ENCODE data around the gene FSTL5.

The FSTL5 gene

DNA sequence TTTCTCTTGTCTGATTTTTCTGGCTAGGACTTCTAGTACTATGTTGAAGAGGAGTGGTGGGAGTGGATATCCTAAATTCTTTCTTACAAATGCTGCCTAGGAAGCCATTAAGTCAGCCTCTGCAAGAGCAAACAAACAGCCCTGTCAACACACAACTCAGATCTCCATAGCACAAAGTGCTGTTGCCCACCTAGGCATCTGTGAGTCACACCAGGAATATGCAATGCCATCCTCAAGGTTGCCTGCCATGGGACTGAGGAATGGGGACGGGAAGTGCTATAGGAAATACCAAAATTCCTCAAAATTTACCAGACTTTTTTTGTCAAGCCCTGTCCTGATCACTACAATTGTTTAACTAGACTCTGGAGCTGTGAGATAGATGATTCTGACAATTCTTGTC, 466.9 kb downstream of the FSTL5 start:
- DNase-seq = no peak

DNA sequence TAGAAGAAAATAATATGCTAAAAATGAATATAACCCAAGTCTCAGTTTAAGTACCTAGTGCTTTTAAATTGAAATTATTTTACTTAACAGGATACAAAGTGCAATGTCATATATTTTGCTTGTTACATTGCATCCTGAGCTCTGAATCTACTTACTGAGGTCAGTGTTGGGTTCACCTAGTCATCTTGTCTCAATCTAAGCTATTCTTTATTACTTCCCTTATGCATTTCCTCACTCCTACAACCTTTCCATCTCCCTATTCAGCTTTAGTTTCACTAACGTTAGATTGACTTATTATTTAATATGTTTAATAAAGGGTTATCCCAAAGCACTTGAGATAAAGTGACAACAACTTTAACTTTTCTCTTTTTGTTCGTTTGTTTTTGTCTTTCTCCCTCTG, 483.7 kb downstream of the FSTL5 start:
- no peak for DNase-seq

DNA sequence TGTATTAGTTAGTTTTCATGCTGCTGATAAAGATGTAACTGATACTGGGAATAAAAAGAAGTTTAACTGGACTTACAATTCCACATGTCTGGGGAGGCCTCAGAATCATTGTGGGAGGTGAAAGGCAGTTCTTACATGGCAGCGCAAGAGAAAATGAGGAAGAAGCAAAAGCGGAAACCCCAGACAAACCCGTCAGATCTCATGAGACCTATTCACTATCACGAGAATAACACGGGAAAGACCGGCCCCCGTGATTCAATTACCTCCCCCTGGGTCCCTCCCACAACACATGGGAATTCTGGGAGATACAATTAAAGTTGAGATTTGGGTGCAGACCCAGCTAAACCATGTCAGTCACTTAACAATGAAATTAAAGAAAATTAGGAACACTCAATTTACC, 499.1 kb downstream of the FSTL5 start:
- no peak for DNase-seq

DNA sequence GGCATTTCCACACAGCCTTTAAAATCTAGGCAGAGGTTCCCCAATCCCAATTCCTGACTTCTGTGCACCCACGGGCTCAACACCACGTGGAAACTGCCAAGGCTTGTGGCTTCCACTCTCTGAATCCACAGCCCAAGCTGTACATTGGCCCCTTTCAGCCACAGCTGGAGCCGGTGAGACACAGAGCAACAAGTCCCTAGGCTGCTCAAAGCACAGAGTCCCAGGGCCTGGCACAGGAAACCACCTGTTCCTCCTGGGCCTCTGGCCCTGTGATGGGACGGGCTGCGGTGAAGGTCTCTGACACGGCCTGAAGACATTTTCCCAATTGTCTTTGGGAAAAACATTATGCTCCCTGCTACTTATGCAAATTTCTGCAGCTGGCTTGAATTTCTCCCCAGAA, 500.0 kb downstream of the FSTL5 start:
- no peak for DNase-seq

DNA sequence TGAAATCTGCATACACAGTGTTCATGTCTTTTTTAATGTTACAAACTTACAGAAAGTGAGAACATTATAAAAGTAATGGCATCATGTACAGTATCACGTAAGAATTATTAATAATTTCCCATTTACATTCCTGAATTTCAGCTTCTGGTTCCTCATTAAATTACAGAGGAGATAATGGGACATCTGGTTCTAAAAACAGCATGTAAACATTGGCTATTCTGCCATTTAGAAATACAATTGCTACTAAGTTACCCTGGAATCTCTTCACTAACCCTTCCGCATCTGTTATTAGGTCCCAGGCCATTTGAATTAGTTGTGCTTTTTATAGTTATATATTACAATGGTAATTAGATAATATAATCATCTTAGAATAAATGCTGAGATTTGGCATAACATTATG, 505.1 kb downstream of the FSTL5 start:
- no peak for DNase-seq

DNA sequence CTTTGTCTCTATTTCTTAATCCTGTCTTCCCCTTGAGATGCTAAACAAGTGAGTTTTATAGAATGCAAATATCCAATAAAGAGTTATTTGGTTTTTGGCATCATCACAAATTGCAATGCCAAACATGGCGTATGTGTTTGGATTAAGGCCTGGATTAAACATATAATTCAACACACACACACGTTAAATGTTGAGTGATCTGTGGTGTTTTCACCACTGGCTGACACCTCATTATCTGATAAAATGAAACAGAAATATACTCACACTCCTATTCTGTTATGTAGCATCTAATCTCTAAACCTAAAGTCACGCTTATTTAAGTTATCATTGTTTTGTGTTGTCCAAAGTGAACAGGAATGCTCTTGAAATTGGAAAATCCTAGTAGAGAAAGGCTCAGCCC, 506.2 kb downstream of the FSTL5 start:
- DNase-seq = no peak

DNA sequence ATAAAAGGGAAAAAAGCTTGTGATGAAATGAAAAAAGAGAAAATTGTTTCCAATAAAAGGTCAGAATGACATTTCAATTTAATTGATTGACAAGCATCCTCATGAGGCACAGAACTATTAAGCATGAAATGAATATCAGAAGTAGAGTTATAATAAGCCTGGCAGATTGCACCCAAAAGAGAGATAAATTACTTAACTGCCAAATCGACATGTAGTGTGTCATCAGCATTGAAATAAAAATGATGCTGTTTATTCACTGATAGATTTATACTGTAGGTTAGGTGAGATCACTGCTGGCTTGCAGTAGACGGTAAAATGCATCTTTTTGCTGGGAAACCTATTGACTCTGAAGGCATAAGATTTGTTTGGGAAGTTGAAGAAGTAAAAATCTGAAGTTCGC, 507.2 kb downstream of the FSTL5 start:
- DNase-seq = no peak

DNA sequence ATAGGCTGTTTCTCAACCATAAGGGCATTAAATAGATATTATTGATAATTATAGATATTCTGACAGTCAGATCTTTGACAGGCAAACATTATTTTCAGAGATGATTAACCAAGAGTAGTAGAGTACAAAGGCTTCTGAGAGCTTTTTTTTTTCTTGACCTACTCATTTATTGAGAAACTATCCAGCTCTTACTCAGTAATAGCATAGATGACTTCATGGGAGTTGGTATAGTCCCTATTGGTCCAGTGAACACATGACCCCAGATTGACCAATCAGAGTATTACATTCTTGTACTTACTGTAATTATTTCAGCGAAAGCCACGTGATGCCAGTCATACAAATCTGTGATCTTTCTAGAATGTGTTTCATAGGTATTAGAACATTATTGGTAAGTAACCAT, 508.7 kb downstream of the FSTL5 start:
- DNase-seq = no peak

DNA sequence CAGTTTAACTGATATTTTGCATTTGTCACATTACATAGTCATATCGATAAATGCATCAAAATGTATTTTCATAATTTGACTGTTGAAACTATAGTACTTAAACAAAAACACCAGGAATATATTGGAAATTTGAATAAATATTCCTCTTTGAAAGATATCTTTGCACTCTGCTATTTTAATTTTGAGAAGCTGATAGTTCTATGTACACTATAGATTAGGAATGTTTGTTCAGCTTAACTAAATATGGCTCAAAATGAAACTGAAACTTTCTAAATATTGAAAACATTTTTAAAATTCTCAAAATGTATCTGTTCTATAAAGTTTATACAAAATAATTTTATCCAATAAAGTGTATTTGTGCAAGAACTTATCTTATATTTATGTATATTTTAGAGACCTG, 510.1 kb downstream of the FSTL5 start:
- DNase-seq = no peak

DNA sequence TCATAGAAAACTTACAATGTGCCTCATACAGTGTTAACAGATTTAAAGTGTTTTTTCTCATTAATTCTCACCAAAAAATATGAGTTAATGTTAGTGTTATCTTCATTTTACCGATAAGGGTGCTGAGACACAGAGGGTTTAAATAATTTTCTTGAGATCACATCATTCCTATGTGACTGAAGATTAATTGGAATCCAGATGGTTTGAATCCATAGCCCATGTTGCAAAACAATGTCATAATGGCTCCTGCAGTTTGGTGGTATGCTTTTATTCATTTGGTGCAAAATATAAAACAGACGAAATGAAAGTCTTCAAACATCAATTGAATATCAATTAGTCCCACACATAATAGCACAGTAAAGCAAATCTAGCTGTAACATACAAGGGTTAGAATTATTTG, 512.2 kb downstream of the FSTL5 start:
- DNase-seq = no peak

DNA sequence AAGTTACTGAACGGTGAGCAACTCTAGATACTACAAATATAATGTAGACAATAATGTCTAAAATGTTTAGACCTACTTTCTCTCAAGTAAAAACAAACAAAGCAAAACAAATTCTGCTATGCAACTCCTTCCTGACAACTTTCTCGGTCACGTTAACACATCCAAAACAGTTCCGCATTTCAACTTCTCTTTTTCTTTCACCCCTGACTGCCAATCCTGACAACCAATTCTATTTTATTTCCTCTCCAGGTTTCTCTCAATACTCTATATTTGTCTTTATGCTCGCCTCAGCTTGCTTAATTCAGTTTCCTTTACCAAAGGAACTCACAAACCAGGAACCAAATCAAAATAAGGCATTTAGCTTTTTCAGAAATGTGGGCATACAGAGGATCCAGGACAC, 513.0 kb downstream of the FSTL5 start:
- DNase-seq = no peak

DNA sequence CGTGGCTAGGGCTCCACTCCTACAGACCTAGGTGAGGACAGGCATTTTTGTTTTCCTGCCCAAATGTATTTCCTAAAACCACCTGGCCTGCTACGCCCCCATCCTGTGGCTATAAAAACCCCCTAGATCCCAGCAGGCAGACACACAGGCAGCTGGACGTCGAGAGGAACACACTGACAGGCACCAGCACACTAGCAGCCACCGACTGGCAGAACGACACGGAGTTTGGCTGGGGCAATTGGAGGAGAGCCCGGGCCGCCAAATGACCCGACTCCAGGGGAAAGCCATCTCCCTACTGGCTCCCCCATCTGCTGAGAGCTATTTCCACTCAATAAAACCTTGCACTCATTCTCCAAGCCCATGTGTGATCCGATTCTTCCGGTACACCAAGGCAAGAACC, 516.0 kb downstream of the FSTL5 start:
- DNase-seq = no peak

DNA sequence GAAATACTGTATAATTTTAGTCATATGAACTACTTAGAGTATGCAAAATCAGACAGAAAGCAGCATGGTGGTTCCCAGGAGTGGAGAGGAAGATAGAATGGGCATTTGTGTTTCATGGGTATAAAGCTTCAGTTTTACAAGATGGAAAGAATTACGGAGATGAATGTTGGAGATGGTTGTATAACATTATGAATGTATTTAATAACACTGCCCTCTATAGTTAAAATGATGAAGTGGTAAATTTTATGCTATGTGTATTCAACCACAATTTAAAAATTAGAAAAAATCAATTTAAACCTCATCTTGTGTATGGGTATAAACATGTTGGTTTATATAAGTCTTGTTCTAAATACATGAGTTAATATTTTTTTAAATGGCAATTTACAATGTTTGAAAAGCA, 521.1 kb downstream of the FSTL5 start:
- DNase-seq = no peak

DNA sequence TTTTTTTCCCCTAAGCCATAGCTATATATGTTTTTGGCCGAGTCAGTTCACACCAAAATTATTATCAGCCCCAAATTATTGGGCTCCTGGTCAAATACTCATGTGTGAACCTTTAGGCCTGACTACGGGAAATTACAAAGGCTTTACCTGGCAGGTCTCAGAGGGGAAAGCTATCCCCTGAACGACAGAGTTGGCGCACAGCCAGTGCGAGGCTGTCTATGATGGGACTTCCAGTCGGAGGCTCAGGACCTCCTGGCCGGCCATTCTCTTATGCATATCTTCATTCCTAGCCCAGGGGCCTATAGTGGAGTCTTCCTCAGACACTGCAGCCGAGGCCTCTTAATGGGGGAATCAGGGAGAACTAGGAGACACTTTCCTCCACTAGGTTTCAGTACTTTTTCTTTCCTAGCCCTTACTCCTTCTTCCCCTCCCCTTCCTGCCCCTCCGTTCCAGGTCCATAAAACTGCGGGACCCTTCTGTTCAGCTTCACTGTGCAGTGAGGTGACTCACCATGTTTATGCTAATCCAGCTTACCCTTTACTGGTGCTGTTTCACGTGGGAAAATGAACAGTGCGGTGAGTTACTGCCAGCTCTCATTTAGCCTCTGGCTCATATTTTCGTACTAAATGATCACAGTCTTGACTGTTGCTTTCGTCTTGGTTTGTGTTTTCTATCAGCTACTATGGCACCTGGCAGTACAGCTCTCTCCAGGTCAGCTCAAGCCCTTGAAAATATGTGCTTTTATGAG, 533.9 kb downstream of the FSTL5 start:
- no peak for DNase-seq

DNA sequence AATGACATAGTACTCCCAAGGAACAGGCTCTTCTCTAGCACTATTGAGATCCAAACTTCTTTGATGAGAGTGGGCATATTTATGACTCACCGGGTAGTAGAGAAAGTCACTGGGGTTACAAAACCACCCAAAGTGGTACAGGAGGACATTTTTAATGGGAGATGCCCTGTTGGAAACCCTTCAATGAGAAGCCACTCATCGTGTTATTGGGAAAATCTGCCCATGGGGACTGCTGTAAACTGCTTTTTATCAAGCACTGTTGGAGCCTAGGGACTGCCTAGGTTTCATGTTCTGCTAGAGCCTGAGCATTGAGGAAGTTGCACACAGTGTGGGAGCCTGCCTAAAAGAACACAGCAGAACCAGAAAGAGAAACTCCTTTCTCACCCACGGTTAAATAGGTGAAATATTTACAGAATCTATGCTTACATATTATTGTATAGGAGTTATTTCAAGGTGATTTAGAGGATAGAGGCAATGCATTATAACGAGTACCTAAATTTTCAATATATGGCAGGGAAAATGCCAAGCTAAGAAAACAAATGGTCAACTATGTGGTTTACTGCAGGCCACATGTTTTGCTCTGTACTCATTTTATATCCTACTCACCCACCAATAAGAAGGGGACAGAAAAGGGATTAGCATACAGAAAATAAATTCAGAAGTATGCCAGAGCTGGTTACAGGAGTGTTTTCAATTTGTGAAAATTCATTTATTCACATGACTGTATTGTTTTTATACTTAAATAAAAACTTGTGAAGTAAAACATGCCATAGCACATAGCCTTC, 559.1 kb downstream of the FSTL5 start:
- DNase-seq = no peak

DNA sequence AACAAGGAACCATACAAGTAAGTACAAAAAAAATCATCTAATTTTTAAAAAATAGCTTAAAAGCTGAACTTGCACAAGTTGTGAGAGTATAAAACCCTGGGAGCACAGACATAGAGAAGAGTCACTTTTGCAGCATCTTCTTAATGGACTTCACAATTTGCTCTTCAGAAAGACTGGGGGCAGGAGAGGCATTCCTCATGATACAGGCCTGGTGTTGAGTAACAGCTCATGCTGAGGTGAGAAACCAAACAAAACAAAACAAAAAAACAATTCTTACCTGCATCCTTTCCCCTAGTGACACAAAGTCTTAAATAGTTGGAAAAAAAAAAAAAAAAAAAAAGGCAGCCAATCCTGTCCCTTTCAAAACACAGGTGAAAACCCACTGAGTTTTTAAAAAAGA, 562.8 kb downstream of the FSTL5 start:
- DNase-seq = no peak

DNA sequence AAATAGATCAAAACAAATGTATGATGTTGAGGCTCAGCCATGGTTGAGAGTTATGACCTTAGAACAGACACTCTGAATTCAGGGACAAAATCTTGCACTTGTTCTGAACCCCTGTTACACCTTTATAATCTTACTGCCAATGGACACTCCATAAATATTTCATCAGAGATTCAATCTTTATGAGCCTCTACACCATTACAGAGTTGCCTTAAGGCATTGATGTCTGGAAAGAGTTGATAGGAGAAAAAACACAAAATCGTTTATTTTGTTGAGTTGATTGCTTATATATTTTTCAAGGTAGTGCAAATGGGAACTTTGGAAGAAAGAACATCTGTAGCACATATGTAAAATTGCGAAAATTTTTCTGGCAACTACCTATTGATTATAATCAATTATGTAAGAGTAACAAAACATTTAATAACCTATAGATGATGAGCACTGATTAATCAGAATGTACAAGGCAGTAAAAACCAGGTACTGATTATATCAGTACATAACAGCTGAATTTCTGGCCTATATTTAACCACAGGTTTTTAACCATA, 568.5 kb downstream of the FSTL5 start:
- no peak for DNase-seq

DNA sequence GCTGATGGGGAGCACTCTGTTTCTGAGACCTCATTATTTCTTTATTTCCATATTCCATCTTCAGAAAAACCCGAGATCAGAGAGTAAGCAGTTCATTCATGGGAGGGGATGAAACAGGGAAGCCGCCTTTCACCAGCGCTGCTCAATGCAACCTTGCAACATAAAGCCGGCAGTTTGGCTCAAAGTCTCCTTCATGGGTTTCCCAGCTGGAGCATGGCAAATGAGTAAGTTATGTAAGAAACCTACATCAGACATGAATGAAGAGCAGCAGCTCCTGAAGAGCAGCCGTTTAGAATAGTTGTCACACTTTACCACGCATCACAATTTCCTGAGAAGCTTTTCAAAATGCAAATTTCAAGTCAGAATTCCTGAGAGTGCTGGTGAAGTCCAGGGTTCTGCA, 578.8 kb downstream of the FSTL5 start:
- no peak for DNase-seq

DNA sequence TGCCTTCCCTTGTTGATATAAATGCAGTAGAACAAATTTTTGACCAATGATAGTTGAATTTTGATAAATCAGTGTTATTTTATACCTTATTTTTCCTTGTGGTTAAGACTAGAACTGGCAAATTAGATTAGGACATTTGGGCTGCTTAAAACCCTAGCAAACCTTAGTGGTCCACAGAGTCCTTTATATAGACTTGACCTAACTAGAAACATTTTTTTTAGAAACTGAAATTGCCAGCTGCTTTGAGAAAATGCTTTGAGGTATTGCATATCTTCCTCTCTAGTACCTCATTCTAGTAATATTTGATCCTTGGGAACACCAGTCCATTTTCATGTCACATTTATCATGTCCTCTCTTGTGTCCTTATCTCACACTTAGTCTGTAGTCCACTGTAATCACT, 580.3 kb downstream of the FSTL5 start:
- DNase-seq = no peak

DNA sequence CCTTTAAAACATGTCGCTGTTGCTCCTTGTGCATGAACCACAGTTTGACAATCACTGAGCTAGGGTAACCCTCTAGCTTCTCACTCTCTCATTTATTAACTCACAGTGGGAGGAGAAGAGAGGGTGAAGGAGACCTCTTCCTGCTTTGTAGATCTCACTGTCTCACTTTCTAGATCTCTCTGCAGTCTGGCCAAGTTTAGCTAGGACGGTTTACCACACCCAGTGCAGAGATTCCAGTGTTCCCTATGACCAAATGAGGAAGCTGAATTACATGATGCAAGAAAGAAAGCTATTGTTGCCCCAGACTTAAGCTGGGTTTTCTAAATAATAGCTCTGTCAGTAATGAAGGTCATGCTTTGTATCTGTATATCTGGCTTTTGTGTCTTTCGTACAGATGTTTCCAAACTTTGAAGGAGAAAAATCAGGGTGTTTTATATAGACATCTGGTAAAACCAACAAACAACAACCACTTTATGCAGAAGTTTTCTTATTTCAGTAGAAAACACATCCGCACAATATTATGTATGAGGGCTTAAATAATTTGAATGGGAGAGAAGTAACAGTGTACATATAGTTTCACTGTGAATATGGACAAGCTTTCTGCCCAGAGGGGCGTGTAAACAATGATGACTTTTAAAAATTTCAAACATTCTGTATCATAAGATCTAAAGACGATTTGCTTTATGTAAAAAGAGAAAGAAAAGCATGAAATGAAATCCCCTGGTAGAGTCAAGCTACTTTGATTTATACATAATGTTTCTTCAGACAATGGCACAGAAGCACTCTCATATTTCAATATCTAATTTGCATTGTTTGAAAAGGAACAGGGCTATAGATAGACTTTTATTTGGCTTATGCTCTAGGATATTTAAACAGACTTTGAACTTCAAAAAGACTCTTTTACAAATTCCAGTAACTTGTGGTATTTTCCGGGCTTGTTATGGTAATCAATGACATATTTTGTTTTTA, 582.3 kb downstream of the FSTL5 start:
- no peak for DNase-seq

DNA sequence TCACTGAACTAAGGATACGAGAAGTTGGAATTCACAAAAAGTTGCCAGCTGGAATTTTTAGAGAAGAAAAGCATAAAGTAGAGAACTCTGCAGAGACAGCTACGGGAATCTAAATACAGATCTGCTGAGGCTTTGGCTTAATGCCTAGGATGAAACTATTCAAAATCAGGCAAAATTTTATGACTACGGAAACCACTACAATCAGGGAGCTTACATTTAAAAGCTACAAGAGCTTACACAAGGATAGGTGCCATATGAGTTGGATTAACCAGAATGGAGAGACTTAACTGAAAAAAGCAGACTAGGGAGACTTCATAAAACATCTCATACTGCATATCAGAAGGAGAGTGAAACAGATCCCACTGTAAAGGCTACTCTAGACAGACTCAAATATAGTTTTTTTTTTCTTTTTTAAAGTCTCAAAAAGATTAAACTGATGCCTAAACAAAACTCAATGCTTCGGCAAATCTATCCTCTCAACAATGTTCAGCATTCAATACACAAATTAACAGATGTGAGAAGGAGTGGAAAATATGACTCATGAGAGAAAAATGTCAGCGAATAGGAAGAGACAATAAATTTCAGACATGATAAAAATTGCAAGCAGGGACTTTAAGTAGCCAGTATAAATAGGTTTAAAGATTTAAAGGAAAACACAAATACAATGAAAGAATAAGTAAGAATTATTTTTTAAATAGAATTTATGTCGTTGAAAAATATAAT, 586.1 kb downstream of the FSTL5 start:
- no peak for DNase-seq

DNA sequence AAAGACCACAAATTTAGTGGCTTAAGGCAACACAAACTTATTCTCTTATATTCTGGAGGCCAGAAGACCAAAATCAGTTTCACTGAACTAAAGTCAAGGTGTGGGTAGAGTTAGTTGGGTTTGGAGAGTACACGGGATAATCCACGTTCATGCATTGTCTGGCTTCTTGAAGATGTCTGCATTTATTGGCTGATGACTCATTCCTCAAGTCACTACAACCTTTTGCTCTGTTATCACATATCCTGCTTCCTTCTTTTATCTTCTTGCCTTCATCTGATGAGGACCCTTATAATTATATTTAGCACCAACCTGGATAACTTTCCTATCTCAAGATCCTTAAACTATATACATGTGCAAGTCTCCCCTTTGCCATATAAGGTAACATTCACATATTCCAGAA, 590.0 kb downstream of the FSTL5 start:
- no peak for DNase-seq
